WTC11 (cell line): ENCODE results near the gene ARSB. TPM values are rescaled to one million over a fixed set of nuclear protein-coding genes. Genes with fewer than 3 reads are reported as not detected.

Experiments
- ATAC-seq: fragments of 200-7000 bp; cut with Tn5 transposase; 2 replicates; pipeline ENCODE4 v1.10.0; 2021; ENCODE audit warnings: mild to moderate bottlenecking, moderate library complexity
- CTCF ChIA-PET: fragments of 300-600 bp; sonication (Branson Sonifier 250); formaldehyde crosslinking; loops from one replicate; lab custom pipeline; 2021; ENCODE audit warnings: antibody characterized with exemption; lab: Charles Lee
- POLR2A ChIA-PET: fragments of 350-600 bp; sonication (Branson Sonifier 250); formaldehyde crosslinking; loops from one replicate; lab custom pipeline; 2021; ENCODE audit warnings: antibody characterized with exemption; lab: Charles Lee
- DNase-seq: peaks from one replicate; pipeline ENCODE4 v3.0.0; 2021; ENCODE audit warnings: low spot score
- H3K27ac Mint-ChIP-seq: 2 replicates; pipeline ENCODE4 v1.8.0; 2021; ENCODE audit warnings: mixed read lengths
- H3K27me3 Mint-ChIP-seq: 2 replicates; pipeline ENCODE4 v1.8.0; 2021; ENCODE audit warnings: low read depth, mild to moderate bottlenecking, moderate library complexity, mixed read lengths
- H3K36me3 Mint-ChIP-seq: 2 replicates; pipeline ENCODE4 v1.8.0; 2021; ENCODE audit warnings: mixed read lengths
- H3K4me1 Mint-ChIP-seq: 2 replicates; pipeline ENCODE4 v1.8.0; 2022; ENCODE audit warnings: mixed read lengths
- H3K4me3 Mint-ChIP-seq: 2 replicates; pipeline ENCODE4 v1.8.0; 2021; ENCODE audit warnings: mild to moderate bottlenecking, moderate library complexity, mixed read lengths
- H3K9me3 Mint-ChIP-seq: 2 replicates; pipeline ENCODE4 v1.8.0; 2021; ENCODE audit warnings: mixed read lengths
- ELF4 ChIP-seq: sonication (generic); formaldehyde crosslinking; IDR thresholded peaks from 2 replicates; pipeline ENCODE4 v1.8.1; 2022; ENCODE audit warnings: low read depth, mild to moderate bottlenecking, moderate library complexity, missing genetic modification reagents
- FOXP1 ChIP-seq: sonication (generic); formaldehyde crosslinking; IDR thresholded peaks from 2 replicates; pipeline ENCODE4 v1.8.0; 2022; ENCODE audit warnings: missing genetic modification reagents, mild to moderate bottlenecking, moderate library complexity, borderline replicate concordance
- KAT7 ChIP-seq: sonication (generic); formaldehyde crosslinking; IDR thresholded peaks from 2 replicates; pipeline ENCODE4 v1.8.1; 2023; ENCODE audit warnings: missing genetic modification reagents, mild to moderate bottlenecking, borderline replicate concordance
- NR2C2 ChIP-seq: sonication (generic); formaldehyde crosslinking; IDR thresholded peaks from 2 replicates; pipeline ENCODE4 v1.8.0; 2022; ENCODE audit warnings: mild to moderate bottlenecking, missing genetic modification reagents
- RELA ChIP-seq: sonication (generic); formaldehyde crosslinking; IDR thresholded peaks from 2 replicates; pipeline ENCODE4 v1.8.1; 2022; ENCODE audit warnings: missing genetic modification reagents, mild to moderate bottlenecking, borderline replicate concordance
- TCF7 ChIP-seq: sonication (generic); formaldehyde crosslinking; IDR thresholded peaks from 2 replicates; pipeline ENCODE4 v1.8.0; 2022; ENCODE audit warnings: mild to moderate bottlenecking, low read depth, missing genetic modification reagents, moderate library complexity
- TEAD4 ChIP-seq: sonication (generic); formaldehyde crosslinking; IDR thresholded peaks from 2 replicates; pipeline ENCODE4 v1.8.0; 2022; ENCODE audit warnings: mild to moderate bottlenecking, missing genetic modification reagents
- ZNF121 ChIP-seq: sonication (generic); formaldehyde crosslinking; IDR thresholded peaks from 2 replicates; pipeline ENCODE4 v1.8.0; 2023; ENCODE audit warnings: missing genetic modification reagents
- ZNF396 ChIP-seq: fragments of 250-450 bp; sonication (Bioruptor Pico); IDR thresholded peaks from 2 replicates; pipeline ENCODE4 v1.8.0; 2021; ENCODE audit warnings: mild to moderate bottlenecking, moderate library complexity, borderline replicate concordance
- total RNA-seq: library from RNA; stranded (reverse); gene quantifications from 3 replicates; pipeline ENCODE4 v1.2.3, GENCODE V29; 2021
- TF ChIP-seq, protein P1 (sequence below): sonication (generic); formaldehyde crosslinking; conservative IDR thresholded peaks from 2 replicates; pipeline ENCODE4 v1.8.1; 2023; ENCODE audit warnings: mild to moderate bottlenecking, low read depth, missing genetic modification reagents, moderate library complexity
- TF ChIP-seq, protein P2 (sequence below): sonication (generic); formaldehyde crosslinking; IDR thresholded peaks from 2 replicates; pipeline ENCODE4 v1.8.1; 2023; ENCODE audit warnings: mild to moderate bottlenecking, missing genetic modification reagents
- TF ChIP-seq, protein P3 (sequence below): sonication (generic); formaldehyde crosslinking; IDR thresholded peaks from 2 replicates; pipeline ENCODE4 v1.8.1; 2023; ENCODE audit warnings: mild to moderate bottlenecking, missing genetic modification reagents
- TF ChIP-seq, protein P4 (sequence below): fragments of 250-450 bp; sonication (Bioruptor Pico); IDR thresholded peaks from 2 replicates; pipeline ENCODE4 v1.9.0; 2021; ENCODE audit warnings: mild to moderate bottlenecking, borderline replicate concordance
- TF ChIP-seq, protein P5 (sequence below): sonication (generic); formaldehyde crosslinking; IDR thresholded peaks from 2 replicates; pipeline ENCODE4 v1.8.0; 2022; ENCODE audit warnings: missing genetic modification reagents
- TF ChIP-seq, protein P6 (sequence below): sonication (generic); formaldehyde crosslinking; IDR thresholded peaks from 2 replicates; pipeline ENCODE4 v1.8.0; 2023; ENCODE audit warnings: missing genetic modification reagents
- TF ChIP-seq, protein P7 (sequence below): sonication (generic); formaldehyde crosslinking; IDR thresholded peaks from 2 replicates; pipeline ENCODE4 v1.8.0; 2022; ENCODE audit warnings: mild to moderate bottlenecking, missing genetic modification reagents

Gene ARSB
- total RNA-seq, 1 experiment from 2014 or later = 9.7 TPM

DNA sequence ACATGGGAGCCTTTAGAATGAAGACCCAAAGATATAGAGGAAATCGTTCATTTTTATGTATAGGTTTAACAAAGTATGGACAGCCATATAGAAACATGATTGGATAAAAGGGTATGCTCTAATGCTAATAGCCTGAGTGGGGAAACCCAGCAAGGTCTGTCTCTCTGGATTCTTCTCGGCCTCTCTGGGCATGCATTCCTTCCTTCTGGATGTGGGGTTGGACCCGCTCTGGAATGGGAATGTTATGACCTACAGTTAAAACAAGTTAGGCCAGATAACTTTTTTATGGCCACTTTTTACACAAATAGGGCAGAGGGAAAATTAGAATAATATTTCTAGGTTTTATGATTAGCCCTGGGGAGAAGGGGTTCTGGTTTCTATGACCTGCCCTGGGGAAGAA lies 103.2 kb downstream of the ARSB start:
- no peaks in the 10 kb centered on the region for H3K9me3 Mint-ChIP-seq
- DNase-seq (no peak), ATAC-seq (no peak)
- no peaks in the 10 kb centered on the region for H3K27me3 Mint-ChIP-seq
- H3K36me3 Mint-ChIP-seq = no peaks in the 10 kb centered on the region
- TF ChIP-seq, protein P1, sequence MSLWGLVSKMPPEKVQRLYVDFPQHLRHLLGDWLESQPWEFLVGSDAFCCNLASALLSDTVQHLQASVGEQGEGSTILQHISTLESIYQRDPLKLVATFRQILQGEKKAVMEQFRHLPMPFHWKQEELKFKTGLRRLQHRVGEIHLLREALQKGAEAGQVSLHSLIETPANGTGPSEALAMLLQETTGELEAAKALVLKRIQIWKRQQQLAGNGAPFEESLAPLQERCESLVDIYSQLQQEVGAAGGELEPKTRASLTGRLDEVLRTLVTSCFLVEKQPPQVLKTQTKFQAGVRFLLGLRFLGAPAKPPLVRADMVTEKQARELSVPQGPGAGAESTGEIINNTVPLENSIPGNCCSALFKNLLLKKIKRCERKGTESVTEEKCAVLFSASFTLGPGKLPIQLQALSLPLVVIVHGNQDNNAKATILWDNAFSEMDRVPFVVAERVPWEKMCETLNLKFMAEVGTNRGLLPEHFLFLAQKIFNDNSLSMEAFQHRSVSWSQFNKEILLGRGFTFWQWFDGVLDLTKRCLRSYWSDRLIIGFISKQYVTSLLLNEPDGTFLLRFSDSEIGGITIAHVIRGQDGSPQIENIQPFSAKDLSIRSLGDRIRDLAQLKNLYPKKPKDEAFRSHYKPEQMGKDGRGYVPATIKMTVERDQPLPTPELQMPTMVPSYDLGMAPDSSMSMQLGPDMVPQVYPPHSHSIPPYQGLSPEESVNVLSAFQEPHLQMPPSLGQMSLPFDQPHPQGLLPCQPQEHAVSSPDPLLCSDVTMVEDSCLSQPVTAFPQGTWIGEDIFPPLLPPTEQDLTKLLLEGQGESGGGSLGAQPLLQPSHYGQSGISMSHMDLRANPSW (CRISPR knock-in tag) = no peak
- no peak for TF ChIP-seq KAT7 (CRISPR knock-in tag)
- no peak for TF ChIP-seq NR2C2
- TF ChIP-seq, protein P2, sequence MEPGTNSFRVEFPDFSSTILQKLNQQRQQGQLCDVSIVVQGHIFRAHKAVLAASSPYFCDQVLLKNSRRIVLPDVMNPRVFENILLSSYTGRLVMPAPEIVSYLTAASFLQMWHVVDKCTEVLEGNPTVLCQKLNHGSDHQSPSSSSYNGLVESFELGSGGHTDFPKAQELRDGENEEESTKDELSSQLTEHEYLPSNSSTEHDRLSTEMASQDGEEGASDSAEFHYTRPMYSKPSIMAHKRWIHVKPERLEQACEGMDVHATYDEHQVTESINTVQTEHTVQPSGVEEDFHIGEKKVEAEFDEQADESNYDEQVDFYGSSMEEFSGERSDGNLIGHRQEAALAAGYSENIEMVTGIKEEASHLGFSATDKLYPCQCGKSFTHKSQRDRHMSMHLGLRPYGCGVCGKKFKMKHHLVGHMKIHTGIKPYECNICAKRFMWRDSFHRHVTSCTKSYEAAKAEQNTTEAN (CRISPR knock-in tag) = no peak
- TF ChIP-seq, protein P3, sequence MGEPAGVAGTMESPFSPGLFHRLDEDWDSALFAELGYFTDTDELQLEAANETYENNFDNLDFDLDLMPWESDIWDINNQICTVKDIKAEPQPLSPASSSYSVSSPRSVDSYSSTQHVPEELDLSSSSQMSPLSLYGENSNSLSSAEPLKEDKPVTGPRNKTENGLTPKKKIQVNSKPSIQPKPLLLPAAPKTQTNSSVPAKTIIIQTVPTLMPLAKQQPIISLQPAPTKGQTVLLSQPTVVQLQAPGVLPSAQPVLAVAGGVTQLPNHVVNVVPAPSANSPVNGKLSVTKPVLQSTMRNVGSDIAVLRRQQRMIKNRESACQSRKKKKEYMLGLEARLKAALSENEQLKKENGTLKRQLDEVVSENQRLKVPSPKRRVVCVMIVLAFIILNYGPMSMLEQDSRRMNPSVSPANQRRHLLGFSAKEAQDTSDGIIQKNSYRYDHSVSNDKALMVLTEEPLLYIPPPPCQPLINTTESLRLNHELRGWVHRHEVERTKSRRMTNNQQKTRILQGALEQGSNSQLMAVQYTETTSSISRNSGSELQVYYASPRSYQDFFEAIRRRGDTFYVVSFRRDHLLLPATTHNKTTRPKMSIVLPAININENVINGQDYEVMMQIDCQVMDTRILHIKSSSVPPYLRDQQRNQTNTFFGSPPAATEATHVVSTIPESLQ (CRISPR knock-in tag) = no peak
- 0 out of 2 replicates have a peak, but pooled peaks cover under 1% of the 10 kb centered on the region for H3K4me1 Mint-ChIP-seq
- CTCF ChIA-PET = interaction anchor here (3.4 kb wide), 1 partner anchor 18 kb away, joined by 12 read pairs; no protein-coding TSS in a partner anchor
- POLR2A ChIA-PET = no interaction called here
- H3K27ac Mint-ChIP-seq = no peak overlapping the region
- no peak overlapping the region for H3K4me3 Mint-ChIP-seq

DNA sequence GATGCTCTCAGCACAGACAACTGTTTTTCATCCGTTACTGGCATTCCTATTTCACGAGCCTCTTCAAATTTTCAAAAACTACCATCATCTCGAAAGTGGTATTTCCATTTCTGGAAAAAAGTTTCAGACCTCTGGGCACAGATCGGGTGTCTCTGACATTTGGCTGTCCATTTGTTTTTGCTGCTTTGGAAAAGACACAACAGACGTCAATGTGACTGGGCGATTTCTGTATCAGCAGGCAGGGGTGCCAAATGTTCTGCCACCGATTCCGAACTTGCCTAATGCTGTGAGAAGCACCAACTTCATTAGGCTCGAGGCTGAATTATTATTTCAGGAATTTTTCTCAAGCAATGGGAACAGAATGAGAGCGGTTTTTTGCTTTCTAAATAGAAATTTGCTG lies 105.6 kb downstream of the ARSB start:
- no peaks in the 10 kb centered on the region for H3K9me3 Mint-ChIP-seq
- no peak overlapping the region for H3K27ac Mint-ChIP-seq
- H3K36me3 Mint-ChIP-seq = no peaks in the 10 kb centered on the region
- CTCF ChIA-PET = no interaction called here
- H3K4me1 Mint-ChIP-seq = no peaks in the 10 kb centered on the region
- no peak overlapping the region for H3K4me3 Mint-ChIP-seq
- H3K27me3 Mint-ChIP-seq = no peaks in the 10 kb centered on the region
- no peak for ATAC-seq
- POLR2A ChIA-PET = no interaction called here
- DNase-seq = no peak
- TF ChIP-seq FOXP1 (CRISPR knock-in tag) (no peak), TEAD4 (CRISPR knock-in tag) (no peak), ZNF396 (CRISPR knock-in tag) (no peak), ELF4 (CRISPR knock-in tag) (no peak), ZNF121 (CRISPR knock-in tag) (no peak), RELA (no peak), TCF7 (CRISPR knock-in tag) (no peak)
- TF ChIP-seq, protein P4, sequence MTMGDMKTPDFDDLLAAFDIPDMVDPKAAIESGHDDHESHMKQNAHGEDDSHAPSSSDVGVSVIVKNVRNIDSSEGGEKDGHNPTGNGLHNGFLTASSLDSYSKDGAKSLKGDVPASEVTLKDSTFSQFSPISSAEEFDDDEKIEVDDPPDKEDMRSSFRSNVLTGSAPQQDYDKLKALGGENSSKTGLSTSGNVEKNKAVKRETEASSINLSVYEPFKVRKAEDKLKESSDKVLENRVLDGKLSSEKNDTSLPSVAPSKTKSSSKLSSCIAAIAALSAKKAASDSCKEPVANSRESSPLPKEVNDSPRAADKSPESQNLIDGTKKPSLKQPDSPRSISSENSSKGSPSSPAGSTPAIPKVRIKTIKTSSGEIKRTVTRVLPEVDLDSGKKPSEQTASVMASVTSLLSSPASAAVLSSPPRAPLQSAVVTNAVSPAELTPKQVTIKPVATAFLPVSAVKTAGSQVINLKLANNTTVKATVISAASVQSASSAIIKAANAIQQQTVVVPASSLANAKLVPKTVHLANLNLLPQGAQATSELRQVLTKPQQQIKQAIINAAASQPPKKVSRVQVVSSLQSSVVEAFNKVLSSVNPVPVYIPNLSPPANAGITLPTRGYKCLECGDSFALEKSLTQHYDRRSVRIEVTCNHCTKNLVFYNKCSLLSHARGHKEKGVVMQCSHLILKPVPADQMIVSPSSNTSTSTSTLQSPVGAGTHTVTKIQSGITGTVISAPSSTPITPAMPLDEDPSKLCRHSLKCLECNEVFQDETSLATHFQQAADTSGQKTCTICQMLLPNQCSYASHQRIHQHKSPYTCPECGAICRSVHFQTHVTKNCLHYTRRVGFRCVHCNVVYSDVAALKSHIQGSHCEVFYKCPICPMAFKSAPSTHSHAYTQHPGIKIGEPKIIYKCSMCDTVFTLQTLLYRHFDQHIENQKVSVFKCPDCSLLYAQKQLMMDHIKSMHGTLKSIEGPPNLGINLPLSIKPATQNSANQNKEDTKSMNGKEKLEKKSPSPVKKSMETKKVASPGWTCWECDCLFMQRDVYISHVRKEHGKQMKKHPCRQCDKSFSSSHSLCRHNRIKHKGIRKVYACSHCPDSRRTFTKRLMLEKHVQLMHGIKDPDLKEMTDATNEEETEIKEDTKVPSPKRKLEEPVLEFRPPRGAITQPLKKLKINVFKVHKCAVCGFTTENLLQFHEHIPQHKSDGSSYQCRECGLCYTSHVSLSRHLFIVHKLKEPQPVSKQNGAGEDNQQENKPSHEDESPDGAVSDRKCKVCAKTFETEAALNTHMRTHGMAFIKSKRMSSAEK (CRISPR knock-in tag) = no peak
- TF ChIP-seq, protein P5, sequence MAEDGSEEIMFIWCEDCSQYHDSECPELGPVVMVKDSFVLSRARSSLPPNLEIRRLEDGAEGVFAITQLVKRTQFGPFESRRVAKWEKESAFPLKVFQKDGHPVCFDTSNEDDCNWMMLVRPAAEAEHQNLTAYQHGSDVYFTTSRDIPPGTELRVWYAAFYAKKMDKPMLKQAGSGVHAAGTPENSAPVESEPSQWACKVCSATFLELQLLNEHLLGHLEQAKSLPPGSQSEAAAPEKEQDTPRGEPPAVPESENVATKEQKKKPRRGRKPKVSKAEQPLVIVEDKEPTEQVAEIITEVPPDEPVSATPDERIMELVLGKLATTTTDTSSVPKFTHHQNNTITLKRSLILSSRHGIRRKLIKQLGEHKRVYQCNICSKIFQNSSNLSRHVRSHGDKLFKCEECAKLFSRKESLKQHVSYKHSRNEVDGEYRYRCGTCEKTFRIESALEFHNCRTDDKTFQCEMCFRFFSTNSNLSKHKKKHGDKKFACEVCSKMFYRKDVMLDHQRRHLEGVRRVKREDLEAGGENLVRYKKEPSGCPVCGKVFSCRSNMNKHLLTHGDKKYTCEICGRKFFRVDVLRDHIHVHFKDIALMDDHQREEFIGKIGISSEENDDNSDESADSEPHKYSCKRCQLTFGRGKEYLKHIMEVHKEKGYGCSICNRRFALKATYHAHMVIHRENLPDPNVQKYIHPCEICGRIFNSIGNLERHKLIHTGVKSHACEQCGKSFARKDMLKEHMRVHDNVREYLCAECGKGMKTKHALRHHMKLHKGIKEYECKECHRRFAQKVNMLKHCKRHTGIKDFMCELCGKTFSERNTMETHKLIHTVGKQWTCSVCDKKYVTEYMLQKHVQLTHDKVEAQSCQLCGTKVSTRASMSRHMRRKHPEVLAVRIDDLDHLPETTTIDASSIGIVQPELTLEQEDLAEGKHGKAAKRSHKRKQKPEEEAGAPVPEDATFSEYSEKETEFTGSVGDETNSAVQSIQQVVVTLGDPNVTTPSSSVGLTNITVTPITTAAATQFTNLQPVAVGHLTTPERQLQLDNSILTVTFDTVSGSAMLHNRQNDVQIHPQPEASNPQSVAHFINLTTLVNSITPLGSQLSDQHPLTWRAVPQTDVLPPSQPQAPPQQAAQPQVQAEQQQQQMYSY (CRISPR knock-in tag) = no peak
- TF ChIP-seq, protein P6, sequence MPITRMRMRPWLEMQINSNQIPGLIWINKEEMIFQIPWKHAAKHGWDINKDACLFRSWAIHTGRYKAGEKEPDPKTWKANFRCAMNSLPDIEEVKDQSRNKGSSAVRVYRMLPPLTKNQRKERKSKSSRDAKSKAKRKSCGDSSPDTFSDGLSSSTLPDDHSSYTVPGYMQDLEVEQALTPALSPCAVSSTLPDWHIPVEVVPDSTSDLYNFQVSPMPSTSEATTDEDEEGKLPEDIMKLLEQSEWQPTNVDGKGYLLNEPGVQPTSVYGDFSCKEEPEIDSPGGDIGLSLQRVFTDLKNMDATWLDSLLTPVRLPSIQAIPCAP (CRISPR knock-in tag) = no peak
- TF ChIP-seq, protein P7, sequence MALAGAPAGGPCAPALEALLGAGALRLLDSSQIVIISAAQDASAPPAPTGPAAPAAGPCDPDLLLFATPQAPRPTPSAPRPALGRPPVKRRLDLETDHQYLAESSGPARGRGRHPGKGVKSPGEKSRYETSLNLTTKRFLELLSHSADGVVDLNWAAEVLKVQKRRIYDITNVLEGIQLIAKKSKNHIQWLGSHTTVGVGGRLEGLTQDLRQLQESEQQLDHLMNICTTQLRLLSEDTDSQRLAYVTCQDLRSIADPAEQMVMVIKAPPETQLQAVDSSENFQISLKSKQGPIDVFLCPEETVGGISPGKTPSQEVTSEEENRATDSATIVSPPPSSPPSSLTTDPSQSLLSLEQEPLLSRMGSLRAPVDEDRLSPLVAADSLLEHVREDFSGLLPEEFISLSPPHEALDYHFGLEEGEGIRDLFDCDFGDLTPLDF (CRISPR knock-in tag) = no peak
